Lung microvascular endothelial cell (primary cell): Measurements from ENCODE around the gene KIN. TPM values are rescaled to one million over a fixed set of nuclear protein-coding genes. Genes with fewer than 3 reads are reported as not detected.
"Not testable (repeated sequence)": the region's sequence is repeated elsewhere in the genome, so short reads cannot be mapped to it uniquely, and the experiment has no call there.

ENCODE experiments used
- DNase-seq, 2 donors: peaks; one replicate each; pipeline versions ENCODE4 v3.0.0 to v3.0.0-alpha.2; 2010; ENCODE audit warnings: low read depth in 2 of 2
- total RNA-seq: library from RNA; depleted of rRNA; stranded (reverse); fragments of >200 nt; gene quantifications from 2 replicates; pipeline ENCODE4 v1.2.1, GENCODE V29; 2014

KIN gene
- total RNA-seq, 1 donor from 2014 or later: 5.0 TPM

GRCh38 chr10:7795605-7796004, 7.8 kb upstream of the KIN start:
- peak; percentile 22 to 25 for DNase-seq

GRCh38 chr10:7794251-7795026, 6.6 kb upstream of the KIN start:
- DNase-seq: no peak

DNA sequence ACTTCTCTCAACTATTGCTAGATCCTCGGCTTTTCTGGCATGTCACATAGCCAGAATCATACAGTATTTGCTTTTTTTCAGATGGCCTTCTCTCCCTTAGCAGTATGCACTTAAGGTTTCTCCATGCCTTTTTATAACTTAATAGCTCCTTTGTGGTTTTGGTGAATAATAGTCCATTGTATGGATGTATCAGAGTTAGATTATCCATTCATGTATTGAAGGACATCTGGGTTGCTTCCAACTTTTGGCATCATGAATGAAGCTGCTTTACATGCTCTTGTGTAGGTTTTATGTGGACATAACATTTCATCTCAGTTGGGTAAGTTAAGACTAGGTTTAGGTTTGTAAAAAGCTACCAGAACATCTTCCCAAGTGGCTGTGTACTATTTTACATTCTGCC, 4.7 kb upstream of the KIN start:
- no peak for DNase-seq

- DNase-seq: peak; percentile 16 to 27
Measured at GRCh38 chr10:7789390-7789789, 1.6 kb upstream of the KIN start.

- peak; percentile 15 to 28 for DNase-seq
Measured at GRCh38 chr10:7788639-7789286, 970 bp upstream of the KIN start.

GRCh38 chr10:7787150-7787856, 490 bp downstream of the KIN start:
- peak; percentile 11 to 28 for DNase-seq

- DNase-seq: no peak
Measured at GRCh38 chr10:7786430-7786829, 1.4 kb downstream of the KIN start.

DNA sequence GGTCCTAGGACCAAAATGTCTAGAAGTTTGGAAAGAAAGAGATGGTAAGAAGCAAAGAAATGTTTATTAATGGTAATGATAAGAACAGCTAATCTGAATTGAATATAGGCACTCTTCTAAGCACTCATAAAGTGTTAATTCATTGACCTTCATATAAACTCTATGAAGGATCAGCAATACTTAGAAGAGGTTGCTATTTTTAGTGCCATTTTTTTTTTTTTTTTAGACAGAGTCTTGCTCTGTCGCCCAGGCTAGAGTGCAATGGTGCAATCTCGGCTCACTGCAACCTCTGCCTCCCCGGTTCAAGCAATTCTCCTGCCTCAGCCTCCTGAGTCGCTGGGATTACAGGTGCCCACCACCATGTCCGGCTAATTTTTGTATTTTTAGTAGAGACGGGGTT, 5.6 kb downstream of the KIN start:
- not testable (repeated sequence) for DNase-seq

DNA sequence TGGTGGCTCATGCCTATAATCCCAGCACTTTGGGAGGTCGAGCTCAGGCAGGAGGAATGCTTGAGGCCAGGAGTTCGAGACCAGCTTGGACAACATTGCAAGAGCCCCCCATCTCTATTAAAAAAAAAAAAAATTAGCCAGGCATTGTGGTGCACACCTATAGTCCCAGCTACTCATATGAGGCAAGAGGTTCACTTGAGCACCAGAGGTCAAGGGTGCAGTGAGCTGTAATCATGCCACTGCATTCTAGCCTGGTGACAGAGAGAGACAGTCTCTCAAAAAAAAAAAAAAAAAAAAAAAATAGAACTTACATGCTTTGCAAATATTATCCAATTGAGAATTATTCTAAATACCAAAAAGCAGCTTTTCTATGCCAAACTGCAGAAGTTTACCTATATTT, 11.0 kb downstream of the KIN start:
- DNase-seq: no peak

GRCh38 chr10:7773845-7774801, 13.7 kb downstream of the KIN start:
- peak; percentile 41 to 72 for DNase-seq

DNA sequence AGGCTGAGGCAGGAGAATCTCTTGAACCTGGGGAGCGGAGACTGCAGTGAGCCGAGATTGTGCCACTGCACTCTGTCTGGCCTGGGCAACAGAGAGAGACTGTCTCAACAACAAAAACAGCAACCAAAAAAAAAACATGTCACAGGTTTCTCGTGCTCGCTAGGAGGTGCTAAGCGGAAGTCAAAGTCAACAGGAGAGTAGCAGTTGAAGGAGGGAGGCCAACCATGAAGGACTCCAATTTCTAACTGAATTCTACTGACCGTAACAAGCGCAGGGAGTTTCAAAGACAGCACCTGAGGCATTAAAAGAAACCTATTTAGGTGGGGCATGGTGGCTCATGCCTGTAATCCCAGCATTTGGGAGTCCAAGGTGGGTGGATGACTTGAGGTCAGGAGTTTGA, 19.4 kb downstream of the KIN start:
- no peak for DNase-seq

DNA sequence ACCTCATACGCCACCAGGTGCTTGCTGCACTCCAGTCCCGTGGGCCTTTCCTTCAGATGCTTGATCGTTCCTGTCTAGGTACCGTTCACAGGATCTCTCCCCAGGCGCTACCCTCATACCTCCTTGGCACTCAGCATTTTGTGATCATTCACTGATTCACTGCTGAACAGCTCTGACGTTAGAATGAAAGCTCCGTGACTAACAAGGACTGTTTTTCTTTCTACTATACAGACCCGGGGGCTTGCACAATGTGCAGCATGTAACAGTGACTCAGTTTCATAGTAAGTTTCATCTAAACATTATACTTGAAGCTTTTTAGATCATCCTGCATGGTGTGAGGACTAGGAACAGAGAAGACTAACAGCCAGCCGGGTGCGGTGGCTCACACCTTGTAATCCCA, 20.6 kb downstream of the KIN start:
- DNase-seq: no peak

DNA sequence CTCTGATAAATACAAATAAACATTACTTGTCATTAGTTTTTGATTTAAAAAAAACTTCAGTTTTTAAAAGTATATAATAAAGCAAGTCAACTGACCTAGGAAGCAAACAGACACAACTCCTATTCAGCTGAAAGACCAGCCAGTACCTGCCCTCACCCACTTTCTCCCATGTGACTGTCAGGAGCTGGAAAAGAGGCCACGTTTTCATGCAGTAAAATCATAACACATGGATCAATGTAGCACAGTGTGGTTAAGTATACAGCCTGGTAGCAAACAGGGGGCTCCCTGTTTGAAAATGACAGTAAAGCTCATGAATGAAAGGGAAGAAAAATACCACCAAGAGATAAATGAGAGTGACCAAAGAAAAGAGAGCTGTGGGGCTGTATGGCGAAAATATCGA, 21.6 kb downstream of the KIN start:
- DNase-seq: no peak

DNA sequence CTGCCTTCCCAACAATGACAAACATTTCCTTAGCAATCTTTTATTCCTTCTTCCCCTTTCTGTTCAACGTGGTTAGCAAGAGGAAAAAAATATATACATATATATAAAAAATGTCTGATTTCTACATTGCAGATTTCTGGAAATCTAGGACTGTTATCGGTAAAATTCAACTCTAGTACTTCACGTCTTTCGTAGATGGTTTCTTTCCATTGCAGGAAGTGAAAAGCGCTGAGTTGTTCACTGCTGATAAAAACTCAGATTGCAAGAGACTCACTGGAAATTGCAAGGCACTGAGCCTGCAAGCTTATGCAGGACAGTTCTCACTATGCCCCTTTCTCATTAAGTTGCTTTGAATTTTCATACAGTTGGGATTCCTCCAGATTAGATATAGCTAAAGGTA, 23.9 kb downstream of the KIN start:
- DNase-seq: no peak

DNA sequence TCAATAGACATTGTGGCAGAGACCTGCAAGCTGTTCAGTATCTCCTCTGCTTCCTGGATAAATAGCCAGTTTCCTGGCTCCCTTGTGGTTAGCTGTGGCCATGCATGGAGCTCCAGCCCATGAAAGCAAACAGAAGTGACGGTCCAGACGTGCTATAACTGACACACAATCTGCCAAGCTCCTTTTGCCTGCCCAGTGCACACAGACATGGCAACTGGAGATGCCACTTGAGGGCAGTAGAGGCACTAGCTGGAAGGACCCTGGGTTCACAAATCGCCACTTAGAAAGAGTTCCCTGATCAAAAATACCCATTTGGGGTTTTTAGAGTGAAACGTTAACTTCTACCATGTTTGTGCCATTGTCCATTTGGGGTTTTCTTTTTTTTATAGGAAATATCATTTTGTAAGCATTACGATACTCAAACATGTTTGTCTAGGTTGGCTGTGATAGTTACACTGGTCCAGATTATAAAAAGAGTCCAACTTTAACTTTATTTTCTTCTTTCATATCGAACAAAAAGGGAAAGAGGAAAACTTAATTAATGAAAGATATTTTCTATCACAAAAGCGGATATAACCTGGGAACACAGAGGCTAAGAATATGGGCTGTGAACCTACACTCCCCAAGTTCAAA, 31.3 kb downstream of the KIN start:
- DNase-seq: peak; percentile 43 to 65

GRCh38 chr10:7755103-7755502, 32.7 kb downstream of the KIN start:
- DNase-seq: no peak

GRCh38 chr10:7752251-7752650, 35.5 kb downstream of the KIN start:
- no peak for DNase-seq

GRCh38 chr10:7750222-7750621, 37.6 kb downstream of the KIN start:
- no peak for DNase-seq

- not testable (repeated sequence) for DNase-seq
Measured at GRCh38 chr10:7748637-7749036, 39.2 kb downstream of the KIN start.

DNA sequence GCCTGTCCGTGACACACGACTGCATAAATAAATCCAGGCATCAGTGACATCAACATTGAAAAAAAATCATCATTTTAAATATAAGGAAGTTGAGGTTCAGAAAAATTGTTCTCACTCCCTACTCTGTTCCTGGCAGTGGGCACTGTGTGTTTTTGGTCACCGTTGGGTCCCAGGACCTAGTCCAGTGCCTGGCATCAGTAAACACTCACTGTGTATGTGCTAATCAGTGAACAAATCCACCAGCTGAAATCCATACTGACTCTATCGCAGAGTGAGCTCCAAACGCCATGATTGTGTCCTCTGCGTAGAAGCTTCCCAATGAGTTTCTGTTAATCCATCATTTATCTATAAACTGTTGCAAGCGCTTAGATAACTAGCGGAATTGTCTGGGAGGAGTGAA, 43.5 kb downstream of the KIN start:
- no peak for DNase-seq
